Measurements from ENCODE around the gene LBHD1.
"Not testable (repeated sequence)": the region's sequence is repeated elsewhere in the genome, so short reads cannot be mapped to it uniquely, and the experiment has no call there.

Gene LBHD1

GRCh38 chr11:62656796-62657429, 15.2 kb downstream of the LBHD1 start:
- DNase-seq = no peak

- DNase-seq = no peak
Measured at GRCh38 chr11:62654297-62654696, 17.8 kb downstream of the LBHD1 start.

- DNase-seq = no peak
Measured at GRCh38 chr11:62652161-62653006, 19.7 kb downstream of the LBHD1 start.

- DNase-seq = not testable (repeated sequence)
Measured at GRCh38 chr11:62650283-62650682, 21.8 kb downstream of the LBHD1 start.

GRCh38 chr11:62649486-62649885, 22.6 kb downstream of the LBHD1 start:
- no peak for DNase-seq

GRCh38 chr11:62648967-62649364, 23.1 kb downstream of the LBHD1 start:
- DNase-seq = no peak

GRCh38 chr11:62648185-62648966, 23.7 kb downstream of the LBHD1 start:
- DNase-seq = no peak

GRCh38 chr11:62647609-62648005, 24.5 kb downstream of the LBHD1 start:
- DNase-seq = no peak

GRCh38 chr11:62646825-62647608, 25.1 kb downstream of the LBHD1 start:
- DNase-seq = no peak

GRCh38 chr11:62645946-62646824, 25.9 kb downstream of the LBHD1 start, which contains the start of gene GANAB:
Gene GANAB, minus strand, starts transcription at chr11:62646613. Its CDS starts 14 bp downstream, at chr11:62646599.
- peak; percentile 90 for DNase-seq

- DNase-seq = no peak
Measured at GRCh38 chr11:62645671-62645945, 26.5 kb downstream of the LBHD1 start.

GRCh38 chr11:62644220-62644619, 27.8 kb downstream of the LBHD1 start:
- DNase-seq = no peak

- no peak for DNase-seq
Measured at GRCh38 chr11:62632492-62632891, 39.6 kb downstream of the LBHD1 start.

- no peak for DNase-seq
Measured at GRCh38 chr11:62627713-62628112, 44.4 kb downstream of the LBHD1 start.

GRCh38 chr11:62622476-62623089, 49.5 kb downstream of the LBHD1 start:
- no peak for DNase-seq

- DNase-seq = peak; percentile 78
Measured at GRCh38 chr11:62621567-62622470, 50.2 kb downstream of the LBHD1 start, which contains the start of gene B3GAT3. Gene B3GAT3, minus strand, starts transcription at chr11:62621986. Its CDS starts 39 bp downstream, at chr11:62621947.

GRCh38 chr11:62621027-62621566, 51.0 kb downstream of the LBHD1 start:
- no peak for DNase-seq

GRCh38 chr11:62616957-62617356, 55.1 kb downstream of the LBHD1 start:
- DNase-seq = not testable (repeated sequence)

GRCh38 chr11:62615521-62615920, 56.5 kb downstream of the LBHD1 start:
- DNase-seq = no peak

GRCh38 chr11:62614275-62614674, 57.8 kb downstream of the LBHD1 start:
- no peak for DNase-seq
